ENCODE measurements around the gene RAB31. TPM values are rescaled to one million over a fixed set of nuclear protein-coding genes. Genes with fewer than 3 reads are reported as not detected.

RAB31 gene
- total RNA-seq, 4 donors from 2014 or later, result 22.9 to 98.1 (median 34.3) TPM

- TF ChIP-seq POLR2A (IDR thresholded peaks at IDR 0.05) (no peak), CTCF (IDR thresholded peaks at IDR 0.05) (peak; percentile 82 to 94 (median 91))
- Histone ChIP-seq H3K9me3 (no peaks in the 10 kb centered on the region), H3K36me3 (no peaks in the 10 kb centered on the region), H3K4me1 (peaks cover 5 to 6% of the 10 kb centered on the region in 2 donors), H3K27me3 (no peaks in the 10 kb centered on the region), H3K27ac (peak overlapping the region in 1 of 2 donors; percentile 56), H3K4me3 (no peak overlapping the region)
- intact Hi-C loops (cut with DNase I; ENCODE audit: low total_unique reads), result no loop called here
- DNase-seq, result peak; percentile 82 to 84
Measured at GRCh38 chr18:9771261-9771976, 63.3 kb downstream of the RAB31 start.

GRCh38 chr18:9771977-9772660 is 64.0 kb downstream of the RAB31 start:
- intact Hi-C loops (cut with DNase I; ENCODE audit: low total_unique reads), result no loop called here
- Histone ChIP-seq H3K36me3 (no peaks in the 10 kb centered on the region), H3K27me3 (no peaks in the 10 kb centered on the region), H3K4me3 (no peak overlapping the region), H3K9me3 (no peaks in the 10 kb centered on the region), H3K27ac (peak overlapping the region in 1 of 2 donors; percentile 56), H3K4me1 (peaks cover 5 to 6% of the 10 kb centered on the region in 2 donors)
- TF ChIP-seq CTCF (IDR thresholded peaks at IDR 0.05), result no peak
- no peak for TF ChIP-seq POLR2A (IDR thresholded peaks at IDR 0.05)
- no peak for DNase-seq

DNA sequence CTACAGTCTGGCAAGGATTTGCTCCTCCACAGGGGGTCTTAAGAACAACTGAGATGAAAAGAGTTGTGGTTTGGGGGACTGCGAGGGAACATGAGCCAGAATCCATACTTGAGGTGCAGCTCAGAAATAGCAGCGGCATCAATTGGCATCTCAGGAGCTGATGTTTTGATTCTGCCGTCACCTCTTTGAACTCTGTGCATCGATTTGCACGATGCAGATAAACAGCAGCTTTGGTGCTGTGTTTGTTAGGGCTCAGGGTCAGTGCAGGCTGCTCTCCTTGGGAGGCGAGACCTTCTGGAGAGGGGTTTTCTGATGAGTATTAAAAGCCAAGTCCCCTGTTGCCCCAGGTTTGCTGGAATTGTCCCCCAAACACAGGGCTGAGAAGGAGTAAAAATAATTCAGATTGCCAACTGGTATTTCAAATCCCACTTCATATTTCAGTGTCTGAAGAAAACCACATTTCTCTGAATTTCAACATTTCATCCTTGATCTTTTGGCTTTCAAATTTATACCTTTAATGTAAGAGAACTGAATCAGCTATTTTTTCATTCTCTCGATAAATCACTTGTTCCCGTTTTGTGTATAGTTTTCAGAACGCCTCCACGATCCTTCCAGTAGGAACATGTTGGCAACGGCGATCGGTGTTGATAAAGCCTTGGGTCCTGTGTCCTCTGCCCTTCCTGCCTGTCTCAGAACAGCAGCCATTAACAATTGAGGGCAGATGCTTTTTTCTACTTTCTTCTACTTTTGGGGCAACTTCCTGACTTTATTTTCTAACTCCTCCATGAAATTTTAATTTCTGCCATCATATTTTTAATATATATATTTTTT is 65.0 kb downstream of the RAB31 start:
- H3K36me3 ChIP-seq, result no peaks in the 10 kb centered on the region
- DNase-seq, result no peak
- no peak overlapping the region for H3K4me3 ChIP-seq
- TF ChIP-seq POLR2A (IDR thresholded peaks at IDR 0.05) (no peak), CTCF (IDR thresholded peaks at IDR 0.05) (no peak)
- H3K27ac ChIP-seq, result no peak overlapping the region
- no peaks in the 10 kb centered on the region for H3K27me3 ChIP-seq
- intact Hi-C loops (cut with DNase I; ENCODE audit: low total_unique reads), result no loop called here
- no peaks in the 10 kb centered on the region for H3K9me3 ChIP-seq
- H3K4me1 ChIP-seq, result peaks cover 5 to 6% of the 10 kb centered on the region in 2 donors

- intact Hi-C loops (cut with DNase I; ENCODE audit: low total_unique reads), result no loop called here
- TF ChIP-seq POLR2A (IDR thresholded peaks at IDR 0.05), result no peak
- no peak for TF ChIP-seq CTCF (IDR thresholded peaks at IDR 0.05)
- DNase-seq, result no peak
- Histone ChIP-seq H3K4me3 (no peak overlapping the region), H3K4me1 (peaks cover 5 to 6% of the 10 kb centered on the region in 2 donors), H3K36me3 (no peaks in the 10 kb centered on the region), H3K27ac (no peak overlapping the region), H3K9me3 (no peaks in the 10 kb centered on the region), H3K27me3 (no peaks in the 10 kb centered on the region)
Measured at GRCh38 chr18:9774150-9774549, 66.0 kb downstream of the RAB31 start.

Measured in uterus (tissue), 4 donors.